T-helper 1 cell treated with Interleukin-12 subunit alpha and Interleukin-12 subunit beta and Interleukin-4 antibody, amounts not matched to agents 30 μg/mL and 1 μg/mL, for 36 hours (primary cell): Measurements from ENCODE around the gene ADAM33.
A peak's percentile ranks its signal among the peaks of the same experiment; 100 is the strongest.

Source experiments
- H3K27ac Mint-ChIP-seq: one replicate; pipeline ENCODE4 v1.8.0; 2021; ENCODE audit warnings: mild to moderate bottlenecking, mixed read lengths
- H3K27me3 Mint-ChIP-seq: one replicate; pipeline ENCODE4 v1.8.0; 2021; ENCODE audit warnings: low read depth, mixed read lengths
- H3K36me3 Mint-ChIP-seq: one replicate; pipeline ENCODE4 v1.8.0; 2021; ENCODE audit warnings: low read depth, mixed read lengths
- H3K4me1 Mint-ChIP-seq: one replicate; pipeline ENCODE4 v1.8.0; 2021; ENCODE audit warnings: low read depth, mixed read lengths
- H3K4me3 Mint-ChIP-seq: one replicate; pipeline ENCODE4 v1.8.0; 2021; ENCODE audit warnings: mild to moderate bottlenecking, moderate library complexity, mixed read lengths
- H3K9me3 Mint-ChIP-seq: one replicate; pipeline ENCODE4 v1.8.0; 2021; ENCODE audit warnings: mixed read lengths

The ADAM33 gene

GRCh38 chr20:3658716-3659491, 22.9 kb downstream of the ADAM33 start:
- peaks cover 52% of the 10 kb centered on the region for H3K27me3 Mint-ChIP-seq
- peaks cover 13% of the 10 kb centered on the region for H3K4me1 Mint-ChIP-seq
- H3K36me3 Mint-ChIP-seq: no peaks in the 10 kb centered on the region
- H3K9me3 Mint-ChIP-seq: no peaks in the 10 kb centered on the region
- no peak overlapping the region for H3K27ac Mint-ChIP-seq
- H3K4me3 Mint-ChIP-seq: peak overlapping the region; percentile 60

DNA sequence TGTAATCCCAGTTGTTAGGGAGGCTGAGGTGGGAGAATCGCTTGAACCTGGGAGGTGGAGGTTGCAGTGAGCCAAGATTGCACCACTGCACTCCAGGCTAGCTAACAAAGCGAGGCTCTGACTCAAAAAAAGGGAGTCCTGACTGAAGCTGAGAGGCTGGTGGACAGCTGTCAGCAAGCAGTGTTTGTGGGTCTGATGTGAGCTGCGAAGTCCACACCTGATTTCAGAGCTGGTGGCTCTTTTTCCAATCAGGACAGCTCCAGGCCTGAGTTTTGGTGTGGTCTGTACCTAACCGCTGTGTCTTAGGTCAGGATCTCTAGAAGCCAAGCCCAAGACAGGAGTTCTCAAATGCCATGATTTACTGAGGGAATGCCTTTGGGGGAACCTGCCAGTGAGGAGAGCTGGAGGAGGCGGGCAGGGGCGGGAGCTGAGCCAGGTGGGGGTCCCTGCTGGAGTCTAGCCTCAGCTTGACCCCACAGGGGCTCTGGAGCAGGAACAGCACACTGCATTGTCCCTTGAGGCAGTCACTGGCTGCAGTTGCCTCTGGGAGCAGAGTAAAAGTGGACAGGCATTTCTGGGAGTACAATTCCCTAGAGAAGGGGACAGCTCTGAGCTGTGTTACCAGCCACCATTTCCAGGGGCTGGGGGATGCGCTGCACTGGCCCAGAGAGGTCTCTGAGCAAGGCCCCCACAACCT, 23.6 kb downstream of the ADAM33 start:
- Mint-ChIP-seq H3K36me3 (no peaks in the 10 kb centered on the region), H3K4me3 (no peak overlapping the region)

DNA sequence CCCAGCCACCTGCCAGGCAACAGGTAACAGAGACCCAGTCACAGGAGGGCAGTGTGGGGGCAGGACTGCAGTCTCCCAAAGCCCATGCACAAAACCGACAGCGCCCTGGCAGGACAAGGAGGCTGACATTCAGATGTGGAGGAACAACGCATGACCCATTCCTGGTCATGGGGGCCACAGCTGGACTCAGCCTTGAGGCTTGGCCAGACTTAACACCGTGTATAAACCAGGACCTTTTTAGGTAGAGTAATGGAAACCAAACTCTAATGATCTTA, 26.7 kb downstream of the ADAM33 start:
- peaks cover 25% of the 10 kb centered on the region for H3K4me1 Mint-ChIP-seq
- H3K27ac Mint-ChIP-seq: no peak overlapping the region
- H3K36me3 Mint-ChIP-seq: no peaks in the 10 kb centered on the region
- H3K9me3 Mint-ChIP-seq: no peaks in the 10 kb centered on the region
- no peak overlapping the region for H3K4me3 Mint-ChIP-seq
- H3K27me3 Mint-ChIP-seq: peaks cover 24% of the 10 kb centered on the region

More for the DNA sequence above, 23.6 kb downstream of the ADAM33 start:
- H3K27me3 Mint-ChIP-seq: peaks cover 45% of the 10 kb centered on the region
- H3K4me1 Mint-ChIP-seq: peaks cover 18% of the 10 kb centered on the region
- H3K27ac Mint-ChIP-seq: no peak overlapping the region
- H3K9me3 Mint-ChIP-seq: no peaks in the 10 kb centered on the region

- Mint-ChIP-seq H3K27me3 (peaks cover 21% of the 10 kb centered on the region), H3K4me1 (peaks cover 22% of the 10 kb centered on the region), H3K36me3 (no peaks in the 10 kb centered on the region), H3K9me3 (no peaks in the 10 kb centered on the region), H3K27ac (no peak overlapping the region), H3K4me3 (no peak overlapping the region)
These were observed 27.3 kb downstream of the ADAM33 start for GRCh38 chr20:3654326-3655130.

DNA sequence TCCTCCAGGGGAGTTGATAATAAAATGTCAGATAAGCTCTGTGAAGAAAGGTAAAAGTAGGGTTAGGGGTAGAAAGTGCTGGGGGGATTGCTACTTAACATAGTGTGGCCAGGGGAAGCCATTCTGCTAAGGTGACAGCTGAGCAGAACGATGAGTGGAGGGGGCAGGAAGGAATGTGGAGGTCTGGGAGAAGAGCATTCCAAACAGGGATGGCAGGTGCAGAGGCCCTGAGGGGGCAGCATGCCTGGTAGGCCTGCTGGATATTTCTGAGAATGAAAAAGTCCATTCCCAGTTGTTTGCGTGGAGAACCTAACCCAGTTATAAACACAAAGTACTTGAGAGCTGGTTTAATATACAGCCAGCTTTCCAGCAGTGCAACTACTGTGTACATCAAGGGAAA, 27.9 kb downstream of the ADAM33 start:
- H3K27ac Mint-ChIP-seq: no peak overlapping the region
- H3K4me3 Mint-ChIP-seq: no peak overlapping the region
- H3K27me3 Mint-ChIP-seq: peaks cover 15% of the 10 kb centered on the region
- no peaks in the 10 kb centered on the region for H3K9me3 Mint-ChIP-seq
- no peaks in the 10 kb centered on the region for H3K36me3 Mint-ChIP-seq
- H3K4me1 Mint-ChIP-seq: peaks cover 17% of the 10 kb centered on the region

DNA sequence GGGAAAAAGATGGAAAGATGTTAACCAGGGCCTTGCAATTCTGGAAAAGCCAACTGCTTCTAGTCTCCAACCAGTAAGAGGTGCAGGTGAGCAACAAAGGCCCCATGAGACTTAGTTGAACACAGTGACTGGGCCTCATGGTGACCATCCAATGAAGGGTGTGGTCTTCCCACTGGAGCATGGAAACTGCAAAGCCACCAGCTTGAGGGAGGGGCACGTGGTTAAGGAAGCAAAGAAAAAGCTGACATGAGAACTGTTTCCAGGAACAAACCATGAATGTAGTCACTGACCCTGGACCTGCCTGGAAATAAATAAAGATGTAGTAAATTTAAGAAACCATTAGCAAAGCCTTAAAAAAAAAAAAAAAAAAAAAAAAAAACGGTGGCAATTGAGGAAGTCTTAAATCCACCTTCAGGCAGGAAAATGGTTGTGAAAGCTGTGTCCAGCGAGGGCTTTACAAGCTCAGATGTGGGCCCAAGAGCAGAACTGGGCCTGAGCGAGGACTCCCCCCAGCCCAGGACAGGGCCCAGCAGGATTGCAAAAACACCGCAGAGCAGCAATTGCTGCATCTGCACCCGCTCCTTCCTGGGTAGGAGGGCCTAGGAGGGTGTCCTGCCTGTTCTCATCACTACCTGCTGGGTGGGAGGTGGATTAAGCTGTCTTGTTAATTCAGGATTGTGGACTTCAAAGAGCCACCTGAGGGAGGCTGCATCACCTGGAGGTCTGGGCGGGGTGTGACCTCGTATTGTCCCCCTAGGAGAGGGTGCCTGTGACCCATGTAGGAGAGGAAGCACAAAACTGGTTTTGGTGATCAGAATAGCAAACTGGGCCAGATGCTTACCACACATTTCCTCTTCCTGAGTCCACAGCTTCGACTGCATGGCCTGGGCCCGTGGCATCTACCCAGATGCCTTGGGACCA, 28.9 kb downstream of the ADAM33 start:
- Mint-ChIP-seq H3K4me1 (peaks cover 13% of the 10 kb centered on the region), H3K36me3 (peaks cover 2% of the 10 kb centered on the region), H3K27me3 (peaks cover 9% of the 10 kb centered on the region), H3K9me3 (no peaks in the 10 kb centered on the region), H3K4me3 (no peak overlapping the region), H3K27ac (no peak overlapping the region)

- Mint-ChIP-seq H3K27me3 (peaks cover 4% of the 10 kb centered on the region), H3K9me3 (no peaks in the 10 kb centered on the region), H3K4me1 (peaks cover 12% of the 10 kb centered on the region), H3K36me3 (peaks cover 2% of the 10 kb centered on the region), H3K4me3 (no peak overlapping the region), H3K27ac (no peak overlapping the region)
These were observed 29.6 kb downstream of the ADAM33 start for GRCh38 chr20:3652221-3652620.

DNA sequence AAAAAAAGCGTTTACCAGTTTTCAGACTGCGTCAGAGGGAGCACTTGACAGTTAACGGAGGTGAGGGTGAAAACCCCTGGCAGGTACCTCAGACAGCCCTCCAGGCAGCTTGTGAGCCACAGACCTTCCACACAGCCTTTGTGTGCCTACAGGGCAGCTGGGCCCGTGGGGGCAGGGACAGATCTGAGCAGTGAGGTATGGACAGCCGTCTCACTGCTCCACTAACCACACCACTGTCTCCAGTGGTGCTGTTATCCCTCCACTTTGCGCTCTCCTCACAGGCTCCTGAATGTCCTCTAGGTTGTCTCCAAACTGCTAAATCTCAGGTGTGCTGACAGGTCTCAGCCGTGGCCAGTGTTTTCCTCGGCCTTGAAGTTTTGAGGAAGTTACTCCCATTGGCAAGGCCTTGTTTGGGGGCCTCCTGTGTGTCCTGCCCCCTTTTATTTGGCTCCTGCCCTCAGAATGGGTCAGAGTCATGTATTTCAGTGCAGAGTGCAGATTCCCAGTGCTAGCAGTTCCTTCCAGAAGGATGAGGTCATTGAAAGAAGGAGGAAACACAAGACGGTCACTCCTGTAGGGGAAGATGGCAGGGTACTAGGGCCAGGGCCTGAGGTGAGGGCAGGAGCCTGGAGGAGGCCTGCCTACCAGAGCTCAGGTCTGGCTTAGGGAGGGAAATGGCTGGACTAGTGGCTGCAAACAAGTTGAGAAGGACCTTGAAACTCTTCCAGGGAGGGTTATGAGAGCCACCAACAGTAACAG, 30.4 kb downstream of the ADAM33 start:
- peaks cover 12% of the 10 kb centered on the region for H3K4me1 Mint-ChIP-seq

GRCh38 chr20:3648951-3649350, 32.9 kb downstream of the ADAM33 start:
- Mint-ChIP-seq H3K4me1 (peaks cover 12% of the 10 kb centered on the region), H3K4me3 (no peak overlapping the region), H3K27me3 (no peaks in the 10 kb centered on the region), H3K9me3 (no peaks in the 10 kb centered on the region), H3K27ac (no peak overlapping the region), H3K36me3 (peaks cover 3% of the 10 kb centered on the region)

More for the DNA sequence above, 30.4 kb downstream of the ADAM33 start:
- Mint-ChIP-seq H3K9me3 (no peaks in the 10 kb centered on the region), H3K4me3 (no peak overlapping the region), H3K27ac (no peak overlapping the region), H3K36me3 (peaks cover 2% of the 10 kb centered on the region), H3K27me3 (no peaks in the 10 kb centered on the region)

DNA sequence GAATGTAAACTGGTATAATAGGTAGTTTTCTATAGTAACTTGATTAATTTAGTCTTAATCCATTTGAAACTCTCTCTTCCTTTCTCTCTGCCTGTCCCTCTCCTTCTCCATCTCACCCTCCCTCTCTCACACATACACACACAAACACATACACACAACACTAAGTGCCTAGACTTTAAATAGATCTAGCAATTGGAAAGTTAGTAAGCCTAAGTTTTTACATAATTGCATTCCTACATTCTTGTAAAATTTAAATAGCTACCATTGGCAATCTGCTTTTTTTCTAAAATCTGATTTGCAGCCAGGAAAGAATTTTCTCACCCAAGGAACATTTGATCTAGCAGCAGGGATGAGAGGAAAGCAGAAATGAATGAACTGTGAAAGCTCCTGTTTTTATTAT, 34.3 kb downstream of the ADAM33 start:
- H3K4me3 Mint-ChIP-seq: no peak overlapping the region

GRCh38 chr20:3646651-3647050, 35.2 kb downstream of the ADAM33 start:
- H3K4me3 Mint-ChIP-seq: no peak overlapping the region

More for the DNA sequence above, 34.3 kb downstream of the ADAM33 start:
- H3K27me3 Mint-ChIP-seq: no peaks in the 10 kb centered on the region
- H3K4me1 Mint-ChIP-seq: peaks cover 3% of the 10 kb centered on the region
- H3K27ac Mint-ChIP-seq: no peak overlapping the region
- H3K36me3 Mint-ChIP-seq: peaks cover 4% of the 10 kb centered on the region
- H3K9me3 Mint-ChIP-seq: no peaks in the 10 kb centered on the region

DNA sequence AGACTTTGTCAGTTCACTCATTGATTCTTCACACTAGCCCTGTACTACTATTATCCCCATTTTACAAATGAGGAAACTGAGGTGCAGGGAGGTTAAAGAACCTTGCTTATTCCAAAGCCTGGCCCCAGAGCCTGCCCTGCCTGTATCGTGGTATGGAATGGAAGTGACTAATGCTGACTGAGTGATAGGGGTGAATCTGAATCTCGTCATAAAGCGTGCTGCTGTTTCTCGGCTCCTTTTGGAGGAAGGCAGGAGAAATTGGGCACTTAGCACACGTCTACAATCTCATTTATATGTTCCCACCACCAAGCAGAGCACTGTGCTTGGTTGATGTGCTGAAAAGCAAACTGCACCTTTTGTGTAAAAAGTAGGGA, 35.8 kb downstream of the ADAM33 start:
- Mint-ChIP-seq H3K4me1 (no peaks in the 10 kb centered on the region), H3K9me3 (no peaks in the 10 kb centered on the region), H3K36me3 (peaks cover 10% of the 10 kb centered on the region), H3K27me3 (no peaks in the 10 kb centered on the region), H3K4me3 (no peak overlapping the region), H3K27ac (no peak overlapping the region)

More at GRCh38 chr20:3646651-3647050, 35.2 kb downstream of the ADAM33 start:
- H3K9me3 Mint-ChIP-seq: no peaks in the 10 kb centered on the region
- H3K27ac Mint-ChIP-seq: no peak overlapping the region
- H3K27me3 Mint-ChIP-seq: no peaks in the 10 kb centered on the region
- no peaks in the 10 kb centered on the region for H3K4me1 Mint-ChIP-seq
- peaks cover 10% of the 10 kb centered on the region for H3K36me3 Mint-ChIP-seq

DNA sequence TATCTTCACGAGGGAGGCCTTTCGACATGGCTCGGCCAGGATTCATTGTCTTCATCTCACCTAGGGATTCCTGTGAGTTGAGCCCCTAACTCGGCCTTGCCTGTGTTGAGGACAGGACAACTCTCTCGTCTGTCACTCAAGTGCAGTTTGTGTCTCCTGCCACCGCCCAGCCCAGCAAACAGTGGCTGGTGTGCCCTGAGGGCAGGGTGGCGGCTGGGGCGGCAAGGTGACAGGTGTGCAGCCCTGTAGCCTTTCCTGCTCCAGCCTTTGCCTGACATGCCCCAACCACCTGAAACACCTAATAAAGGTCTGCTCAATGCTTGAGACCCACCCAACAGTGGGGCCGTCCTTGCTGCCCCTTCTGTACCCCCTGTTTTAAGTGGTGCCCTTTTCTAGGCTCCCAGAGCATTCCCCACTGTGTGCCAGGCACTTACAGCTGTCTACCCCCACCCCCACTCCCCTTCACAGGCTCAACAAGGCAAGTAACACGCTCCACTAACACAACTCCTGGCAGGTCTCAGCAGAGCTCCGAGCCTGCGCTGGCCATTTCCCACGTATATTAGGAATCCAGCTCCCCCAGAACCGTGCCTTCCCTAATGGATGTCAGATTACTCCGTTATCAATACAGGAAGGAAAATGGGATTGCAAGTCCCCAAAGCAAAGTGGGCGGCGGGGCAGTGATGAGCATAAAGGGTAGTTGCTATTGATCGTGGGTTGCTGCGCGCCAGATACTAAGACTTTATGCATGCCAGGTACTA, 36.3 kb downstream of the ADAM33 start:
- Mint-ChIP-seq H3K9me3 (peaks cover 4% of the 10 kb centered on the region), H3K4me3 (no peak overlapping the region), H3K4me1 (no peaks in the 10 kb centered on the region), H3K27me3 (no peaks in the 10 kb centered on the region), H3K36me3 (peaks cover 11% of the 10 kb centered on the region), H3K27ac (no peak overlapping the region)
